Thymus (tissue), 11 donors: ENCODE results near the gene TESK2. TPM values are rescaled to one million over a fixed set of nuclear protein-coding genes. Genes with fewer than 3 reads are reported as not detected.
"Not testable (repeated sequence)": the region's sequence is repeated elsewhere in the genome, so short reads cannot be mapped to it uniquely, and the experiment has no call there.

ENCODE experiments used
- DNase-seq, 9 donors: peaks; one replicate each; pipeline ENCODE4 v3.0.0-alpha.2; 2013; ENCODE audit warnings: low spot score in 9 of 9, low read depth in 6 of 9, missing footprints in 1 of 9
- H3K27ac ChIP-seq, 2 donors: one replicate each; pipeline ENCODE4 v1.5.1; 2013; ENCODE audit warnings: control low read depth in 1 of 2, low read depth in 1 of 2, low read length in 1 of 2, mild to moderate bottlenecking in 1 of 2, moderate library complexity in 1 of 2
- H3K27me3 ChIP-seq, 2 donors: one replicate each; pipeline ENCODE4 v1.5.1; 2013; ENCODE audit warnings: low read length in 1 of 2; ENCODE audit not compliant: control insufficient read depth in 2 of 2, insufficient read depth in 1 of 2
- H3K36me3 ChIP-seq, 2 donors: one replicate each; pipeline ENCODE4 v1.5.1; 2013; ENCODE audit warnings: low read length in 1 of 2, mild to moderate bottlenecking in 1 of 2, moderate library complexity in 1 of 2; ENCODE audit not compliant: control insufficient read depth in 2 of 2, insufficient read depth in 2 of 2
- H3K4me1 ChIP-seq, 2 donors: one replicate each; pipeline ENCODE4 v1.5.1; 2013; ENCODE audit warnings: low read length in 2 of 2; ENCODE audit not compliant: control insufficient read depth in 2 of 2, insufficient read depth in 2 of 2
- H3K4me3 ChIP-seq, 2 donors: one replicate each; pipeline ENCODE4 v1.5.1; 2013; ENCODE audit warnings: low read length in 2 of 2, control low read depth in 1 of 2, mild to moderate bottlenecking in 1 of 2
- H3K9me3 ChIP-seq, 2 donors: one replicate each; pipeline ENCODE4 v1.5.1; 2013; ENCODE audit warnings: low read length in 1 of 2, mild to moderate bottlenecking in 1 of 2; ENCODE audit not compliant: control insufficient read depth in 2 of 2, insufficient read depth in 1 of 2
- WGBS: extraction: QIAGEN DNeasy Blood & Tissue Kit; methylation state at CpG from one replicate; pipeline ENCODE4 v1.1.7; 2013; 5-methylcytosine and 5-hydroxymethylcytosine counted together
- polyA plus RNA-seq: library from polyadenylated mRNA; stranded (reverse); fragments of 200-250 nt; gene quantifications from one replicate; pipeline ENCODE4 v1.2.3, GENCODE V29; 2013
- total RNA-seq: library from RNA; stranded (reverse); fragments of 120-200 nt; gene quantifications from one replicate; pipeline ENCODE4 v1.2.4, GENCODE V29; 2013
- donor health status: healthy.

TESK2 gene
- total and polyA plus RNA-seq, 2 donors = 3.9 to 6.6 TPM

DNA sequence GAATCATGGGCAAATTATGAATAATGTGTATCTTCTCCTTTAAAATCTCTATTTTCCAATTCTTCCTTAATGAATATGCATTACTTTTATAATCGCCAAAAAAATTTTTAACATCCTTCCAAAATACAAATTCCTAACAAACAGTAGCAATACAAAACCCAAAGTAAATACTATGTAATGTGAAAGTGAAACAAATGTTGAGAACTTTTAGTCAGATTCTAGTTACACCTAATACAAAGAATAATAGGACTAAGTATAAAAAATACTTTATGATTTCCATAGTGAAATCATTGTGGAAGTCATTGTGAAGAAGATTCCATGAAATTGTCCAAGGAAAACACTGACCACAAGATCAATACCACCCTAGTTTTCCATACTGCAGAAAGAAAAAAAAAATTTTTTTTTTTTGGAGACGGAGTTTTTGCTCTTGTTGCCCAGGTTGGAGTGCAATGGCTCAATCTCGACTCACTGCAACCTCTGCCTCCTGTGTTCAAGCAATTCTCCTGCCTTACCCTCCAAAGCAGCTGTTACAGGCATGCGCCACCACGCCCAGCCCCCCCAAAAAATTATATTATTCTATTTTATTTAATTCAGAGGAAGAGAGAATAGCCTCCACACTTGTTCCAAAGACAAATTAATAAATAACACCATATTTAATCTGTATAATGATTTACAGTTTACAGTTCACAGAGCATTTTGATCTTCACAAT is 11.8 kb downstream of the TESK2 start:
- H3K27ac ChIP-seq = no peak overlapping the region
- no peak overlapping the region for H3K4me3 ChIP-seq
- no peaks in the 10 kb centered on the region for H3K36me3 ChIP-seq
- DNase-seq = no peak
- H3K4me1 ChIP-seq = no peaks in the 10 kb centered on the region
- H3K27me3 ChIP-seq = no peaks in the 10 kb centered on the region
- 94% methylated on average over 5 of the region's 5 CpGs for WGBS
- H3K9me3 ChIP-seq = no peaks in the 10 kb centered on the region

GRCh38 chr1:45478121-45478814 is 12.7 kb downstream of the TESK2 start:
- Histone ChIP-seq H3K4me1 (no peaks in the 10 kb centered on the region), H3K27me3 (no peaks in the 10 kb centered on the region), H3K9me3 (no peaks in the 10 kb centered on the region), H3K36me3 (no peaks in the 10 kb centered on the region), H3K27ac (no peak overlapping the region), H3K4me3 (no peak overlapping the region)
- DNase-seq = no peak
- WGBS = 97% methylated on average over 4 of the region's 4 CpGs

DNA sequence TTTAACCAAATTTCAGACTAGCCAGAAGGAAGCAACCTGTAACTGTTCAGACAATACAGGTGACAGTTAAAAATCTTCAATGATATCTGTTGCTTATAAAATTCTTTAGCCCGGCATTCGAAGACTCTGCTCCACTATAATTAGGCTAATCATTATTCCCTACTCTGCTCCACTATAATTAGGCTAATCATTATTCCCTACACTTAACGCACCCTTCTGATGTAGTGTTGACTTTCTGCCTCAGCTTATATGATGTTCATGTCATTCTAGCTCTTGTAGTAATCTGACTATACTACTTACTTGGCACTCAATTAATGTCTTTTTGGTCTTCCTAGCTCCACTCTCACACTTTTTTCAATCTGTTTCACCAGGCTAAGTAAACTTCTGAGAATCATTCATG is 13.3 kb downstream of the TESK2 start:
- Histone ChIP-seq H3K9me3 (no peaks in the 10 kb centered on the region), H3K36me3 (no peaks in the 10 kb centered on the region), H3K27ac (no peak overlapping the region), H3K27me3 (no peaks in the 10 kb centered on the region), H3K4me3 (no peak overlapping the region), H3K4me1 (no peaks in the 10 kb centered on the region)
- DNase-seq = no peak
- WGBS = 97% methylated on average over 3 of the region's 3 CpGs

DNA sequence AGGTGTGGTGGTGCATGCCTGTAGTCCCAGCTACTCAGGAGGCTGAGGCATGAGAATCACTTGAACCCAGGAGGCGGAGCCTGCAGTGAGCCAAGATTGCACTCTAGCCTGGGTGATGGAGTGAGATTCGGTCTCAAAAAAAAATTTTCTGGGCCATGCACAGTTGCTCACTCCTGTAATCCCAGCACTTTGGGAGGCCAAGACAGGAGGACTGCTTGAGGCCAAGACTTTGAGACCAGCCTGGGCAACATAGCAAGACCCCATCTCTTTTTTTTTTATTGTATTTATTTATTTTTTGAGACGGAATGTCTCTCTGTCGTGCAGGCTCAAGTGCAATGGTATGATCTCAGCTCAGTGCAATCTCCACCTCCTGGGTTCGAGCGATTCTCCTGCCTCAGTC is 16.8 kb downstream of the TESK2 start:
- not testable (repeated sequence) for H3K27me3 ChIP-seq, H3K4me3 ChIP-seq, H3K36me3 ChIP-seq, H3K9me3 ChIP-seq, H3K27ac ChIP-seq, H3K4me1 ChIP-seq, DNase-seq
- WGBS = 99% methylated on average over 6 of the region's 6 CpGs

GRCh38 chr1:45473302-45473701 is 17.7 kb downstream of the TESK2 start:
- Histone ChIP-seq H3K27me3 (no peaks in the 10 kb centered on the region), H3K36me3 (no peaks in the 10 kb centered on the region), H3K27ac (no peak overlapping the region), H3K4me1 (no peaks in the 10 kb centered on the region), H3K9me3 (no peaks in the 10 kb centered on the region), H3K4me3 (no peak overlapping the region)
- WGBS = 95% methylated on average over 2 of the region's 2 CpGs
- DNase-seq = no peak

- Histone ChIP-seq H3K9me3 (no peaks in the 10 kb centered on the region), H3K36me3 (no peaks in the 10 kb centered on the region), H3K27me3 (no peaks in the 10 kb centered on the region), H3K27ac (no peak overlapping the region), H3K4me1 (no peaks in the 10 kb centered on the region), H3K4me3 (no peak overlapping the region)
- DNase-seq = no peak
- WGBS = 89% methylated on average over 2 of the region's 2 CpGs
Observed at GRCh38 chr1:45470306-45470798, 20.6 kb downstream of the TESK2 start.

GRCh38 chr1:45467353-45467752 is 23.6 kb downstream of the TESK2 start:
- not testable (repeated sequence) for H3K27me3 ChIP-seq, H3K9me3 ChIP-seq, H3K36me3 ChIP-seq, DNase-seq, H3K4me1 ChIP-seq, H3K27ac ChIP-seq, H3K4me3 ChIP-seq
- WGBS = 96% methylated on average over 9 of the region's 9 CpGs

DNA sequence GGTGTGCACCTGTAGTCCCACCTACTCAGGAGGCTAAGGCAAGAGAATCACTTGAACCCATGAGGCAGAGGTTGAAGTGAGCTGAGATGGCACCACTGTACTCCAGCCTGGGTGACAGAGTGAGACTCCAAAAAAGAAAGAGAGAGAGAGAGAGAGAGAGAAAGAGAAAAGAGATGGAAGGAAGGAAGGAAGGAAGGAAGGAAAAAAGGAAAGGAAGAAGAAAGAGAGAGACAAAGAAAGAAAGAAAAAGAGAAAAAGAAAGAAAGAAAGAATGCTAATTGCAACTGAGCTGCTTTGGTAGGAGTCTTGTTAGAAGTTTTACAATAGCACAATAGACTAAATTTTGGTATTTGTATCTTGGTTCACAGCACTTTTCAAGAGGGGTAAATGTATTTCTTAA is 25.7 kb downstream of the TESK2 start:
- Histone ChIP-seq H3K4me3 (no peak overlapping the region), H3K9me3 (no peaks in the 10 kb centered on the region), H3K36me3 (no peaks in the 10 kb centered on the region), H3K27ac (no peak overlapping the region), H3K4me1 (no peaks in the 10 kb centered on the region), H3K27me3 (no peaks in the 10 kb centered on the region)
- no peak for DNase-seq

DNA sequence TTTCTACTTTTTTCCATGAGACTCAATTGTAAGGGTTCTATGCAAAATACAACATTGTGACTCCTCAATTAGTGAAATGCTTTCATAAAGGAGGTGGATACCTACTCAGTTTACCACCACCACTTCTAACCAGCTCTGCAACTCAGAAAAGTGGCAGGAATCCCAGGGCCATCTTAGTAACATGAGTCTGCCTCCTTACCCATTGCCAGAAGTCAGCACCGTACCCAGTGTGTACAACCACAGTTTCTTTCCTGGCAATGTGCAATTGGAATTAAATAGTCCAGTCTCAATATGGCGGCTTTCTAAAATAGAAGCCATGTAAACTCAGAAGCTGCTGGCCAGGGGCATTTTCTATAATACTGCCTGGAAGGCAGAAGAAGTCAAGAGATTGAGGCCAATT is 32.1 kb downstream of the TESK2 start:
- Histone ChIP-seq H3K4me3 (no peak overlapping the region), H3K27ac (no peak overlapping the region), H3K27me3 (no peaks in the 10 kb centered on the region), H3K9me3 (no peaks in the 10 kb centered on the region), H3K4me1 (no peaks in the 10 kb centered on the region), H3K36me3 (no peaks in the 10 kb centered on the region)
- WGBS = over 99% methylated on average over 2 of the region's 2 CpGs
- no peak for DNase-seq
